Hepatic stellate cell (primary cell): ENCODE results near the gene NAALADL2.

Source experiments
- DNase-seq: peaks from one replicate; pipeline ENCODE4 v3.0.0; 2011; ENCODE audit warnings: low spot score

Gene NAALADL2

DNA sequence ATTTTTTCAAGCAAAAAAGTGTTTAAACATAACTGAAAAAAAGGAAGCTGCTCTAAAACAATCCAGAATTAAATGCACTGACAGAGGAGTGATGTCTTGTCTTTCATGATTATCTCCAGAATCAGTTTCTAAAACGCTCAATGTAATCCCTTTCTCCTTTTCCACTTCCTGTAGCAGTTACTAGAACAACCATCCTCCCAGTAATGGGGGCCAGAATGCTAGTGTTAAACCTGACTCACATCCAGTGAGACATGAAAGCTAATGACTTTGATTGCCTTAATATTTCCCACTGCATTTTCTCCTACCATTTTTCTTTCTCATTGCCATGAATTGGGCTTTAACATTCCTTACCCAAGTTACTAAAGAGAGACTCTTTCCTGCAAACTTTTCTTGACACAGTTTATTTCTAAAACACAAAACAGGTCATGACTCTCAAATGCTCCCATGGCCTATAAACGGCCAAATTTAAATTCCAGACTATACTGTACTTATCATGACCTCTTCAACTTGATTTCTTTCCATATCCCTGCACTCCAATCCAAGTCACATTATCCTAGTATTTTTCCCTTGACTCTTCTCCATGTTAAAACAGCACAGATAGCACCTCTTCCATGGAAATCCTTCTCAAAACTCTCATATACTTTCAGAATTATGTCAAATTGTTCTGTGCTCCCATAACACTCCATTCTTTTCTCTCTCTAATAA, 341.4 kb downstream of the NAALADL2 start:
- DNase-seq = no peak

DNA sequence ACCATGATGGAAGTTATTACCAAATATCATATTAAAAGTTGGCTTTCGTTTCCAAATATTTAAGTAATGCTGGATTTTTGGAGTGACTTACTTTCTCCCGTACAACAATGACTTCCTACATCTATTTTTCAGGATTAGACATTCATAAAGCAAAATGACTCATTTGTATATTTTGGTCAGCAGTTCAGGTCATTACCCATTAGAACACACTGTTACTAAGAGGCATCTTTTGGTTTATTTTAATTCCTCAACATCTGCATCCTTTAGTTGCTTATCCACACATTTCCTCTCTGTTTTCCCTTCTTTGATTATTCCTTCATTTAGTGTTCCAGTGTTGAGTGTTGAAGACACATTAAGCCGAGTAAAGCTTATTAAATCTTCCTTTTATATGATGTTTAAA, 348.2 kb downstream of the NAALADL2 start:
- DNase-seq = no peak

DNA sequence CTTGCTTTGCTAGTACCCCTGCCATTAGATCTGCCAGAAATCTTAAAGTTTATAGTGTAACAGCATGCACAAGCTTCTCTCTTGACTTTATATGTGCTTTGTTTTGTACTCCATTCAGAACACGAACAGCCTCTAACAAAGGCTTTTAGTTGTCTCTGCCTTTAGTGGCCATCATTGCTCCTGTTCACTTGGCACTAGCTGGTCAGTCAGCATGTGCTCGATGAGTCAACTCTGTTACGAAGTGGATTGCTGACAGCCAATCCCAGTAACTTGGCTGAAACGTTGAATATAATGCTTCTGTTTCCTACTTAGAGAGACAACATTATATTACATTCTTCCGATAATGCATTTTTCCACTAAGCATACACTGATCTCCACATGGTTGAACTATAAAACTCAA, 349.2 kb downstream of the NAALADL2 start:
- DNase-seq = no peak

DNA sequence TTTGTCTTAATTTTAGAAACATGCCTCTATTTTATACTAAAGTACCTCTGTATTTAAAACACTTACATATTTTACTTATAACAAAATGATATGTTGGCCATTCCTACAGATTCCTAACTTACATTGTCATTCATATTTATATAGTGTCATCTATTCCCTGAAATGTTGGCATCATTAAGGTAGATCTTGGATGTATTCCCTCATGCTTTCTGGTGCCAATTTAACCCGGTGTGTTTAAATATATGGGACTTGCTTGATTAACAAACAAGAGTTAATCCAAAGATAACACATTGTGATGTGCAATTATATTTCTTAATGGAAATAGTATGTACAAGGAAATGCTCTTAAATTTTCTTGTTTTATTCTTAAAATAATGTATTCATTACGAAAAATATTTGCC, 352.3 kb downstream of the NAALADL2 start:
- DNase-seq = no peak

DNA sequence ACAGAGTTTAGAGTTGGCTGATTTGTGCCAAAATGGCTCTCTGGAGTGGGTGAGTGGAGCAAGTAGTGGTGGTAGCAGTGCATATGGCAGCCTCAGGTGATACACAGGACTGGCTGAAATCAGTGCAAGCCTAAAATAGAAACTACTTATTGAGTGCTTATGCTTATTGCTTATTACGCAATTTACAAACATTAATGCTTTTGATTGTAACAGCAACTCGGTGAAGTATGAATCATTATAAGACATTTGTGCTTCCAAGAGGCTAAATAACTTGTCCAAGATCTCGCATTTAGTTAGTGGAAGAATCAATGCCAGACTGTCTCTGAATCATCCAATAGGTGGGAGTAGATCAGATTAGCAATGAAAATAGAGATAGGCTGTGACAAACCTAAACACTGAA, 353.8 kb downstream of the NAALADL2 start:
- no peak for DNase-seq

DNA sequence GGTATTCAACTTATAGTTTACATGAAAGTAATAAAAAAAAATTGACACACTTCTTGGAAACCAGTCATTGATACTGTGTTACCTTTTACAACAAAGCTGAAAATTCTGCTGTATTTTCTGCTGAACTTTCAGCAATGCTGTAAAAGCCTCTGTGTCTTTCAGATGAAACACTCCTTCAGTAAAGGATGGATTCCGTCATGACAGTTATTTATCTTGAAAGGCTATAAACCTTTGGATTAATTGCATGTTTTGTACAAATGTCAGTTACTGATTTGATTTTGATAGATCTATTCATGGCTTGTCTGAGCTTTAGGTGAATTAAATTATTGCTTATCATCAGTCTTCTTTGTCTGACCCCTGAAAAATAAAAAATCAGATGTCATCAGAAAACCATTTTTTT, 355.1 kb downstream of the NAALADL2 start:
- DNase-seq = no peak

DNA sequence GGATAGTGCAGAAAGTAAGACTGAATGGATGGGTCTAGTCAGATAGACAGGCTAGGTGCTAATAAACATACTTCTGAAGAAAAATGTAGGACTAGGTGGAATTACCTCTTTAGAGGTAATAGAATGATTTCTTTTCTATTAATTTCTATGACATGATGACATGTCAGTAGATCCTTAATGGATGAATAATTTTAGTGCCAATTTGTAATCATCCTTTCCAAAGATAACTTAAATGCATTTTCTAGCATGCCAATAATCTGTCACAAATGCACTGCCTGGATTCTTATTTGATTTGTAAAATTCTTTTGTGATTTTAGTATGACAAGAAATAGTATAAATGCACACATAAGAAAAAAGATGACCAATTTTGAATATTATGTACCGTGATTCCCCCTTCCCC, 356.7 kb downstream of the NAALADL2 start:
- no peak for DNase-seq

DNA sequence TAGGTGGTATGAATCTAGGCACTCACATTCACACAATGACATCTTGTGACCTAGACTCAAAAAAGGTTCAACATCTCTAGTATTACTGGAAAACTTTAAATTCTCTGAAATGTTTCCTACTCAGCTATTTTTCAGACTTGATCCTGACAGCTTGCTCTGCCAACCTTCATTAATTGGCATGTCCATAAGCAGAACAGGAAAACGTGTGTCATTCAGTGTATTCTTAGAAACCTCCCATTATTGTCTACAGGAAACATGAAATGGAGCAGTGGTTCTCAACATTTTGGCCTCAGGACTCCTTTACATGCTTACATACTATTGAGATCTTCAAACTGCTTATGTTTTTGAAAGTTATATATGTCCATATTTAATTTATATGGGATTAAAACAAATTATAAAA, 363.2 kb downstream of the NAALADL2 start:
- DNase-seq = no peak

DNA sequence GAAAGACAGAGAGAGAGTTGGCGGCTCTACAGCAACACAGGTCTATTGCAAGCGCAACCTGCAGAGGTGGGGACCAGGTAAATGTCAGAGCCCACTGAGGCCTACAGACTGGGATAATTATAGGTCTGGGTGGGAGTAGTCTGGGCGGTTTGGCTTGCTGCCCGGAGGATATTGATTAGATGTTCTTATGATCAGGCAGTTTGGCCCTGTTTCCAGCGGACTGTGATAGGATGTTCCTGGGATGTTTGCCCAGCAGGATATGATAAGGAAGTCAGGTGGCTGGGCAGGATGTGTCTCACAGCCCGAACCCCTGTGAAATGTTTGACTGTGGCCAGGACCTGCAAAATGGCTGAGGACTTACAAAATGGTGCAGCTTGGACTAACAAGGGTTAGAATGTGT, 364.9 kb downstream of the NAALADL2 start:
- DNase-seq = no peak

DNA sequence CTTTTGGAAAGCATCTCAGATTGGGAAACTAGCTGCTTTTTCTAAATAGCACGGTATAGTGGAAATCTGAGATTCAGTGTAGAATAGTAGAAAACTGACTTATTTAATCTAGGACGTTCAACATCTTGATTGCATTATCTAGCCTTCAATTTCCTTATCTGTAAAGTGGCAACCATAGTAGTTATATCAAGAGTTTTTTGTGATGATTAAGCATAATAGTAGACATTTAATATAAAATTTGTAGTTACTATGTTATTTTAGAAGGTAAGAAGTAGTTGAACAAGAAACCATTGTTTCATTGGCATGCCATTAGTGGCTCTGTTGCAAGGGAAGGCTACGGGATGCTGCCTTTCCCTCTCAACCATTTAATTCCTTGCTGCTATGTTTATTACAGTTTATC, 367.3 kb downstream of the NAALADL2 start:
- DNase-seq = no peak

DNA sequence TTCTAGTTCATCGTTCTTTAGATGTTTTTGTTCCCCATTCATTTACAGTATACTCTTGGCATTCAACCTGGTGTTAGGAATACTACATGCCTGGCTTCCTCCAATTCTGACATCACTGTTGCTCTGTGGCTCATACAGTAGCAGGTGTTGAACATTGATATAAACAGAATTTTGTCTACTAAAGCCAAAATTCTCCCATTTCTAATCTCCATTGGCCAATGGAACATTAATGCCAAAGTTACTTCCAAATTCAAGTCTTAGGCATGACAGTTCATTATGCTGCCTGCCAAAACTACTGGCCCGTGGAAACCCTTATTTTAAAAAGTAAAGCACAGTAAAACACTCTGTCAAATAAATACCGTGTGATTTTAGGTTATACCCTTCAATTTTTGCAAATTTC, 368.0 kb downstream of the NAALADL2 start:
- DNase-seq = no peak

DNA sequence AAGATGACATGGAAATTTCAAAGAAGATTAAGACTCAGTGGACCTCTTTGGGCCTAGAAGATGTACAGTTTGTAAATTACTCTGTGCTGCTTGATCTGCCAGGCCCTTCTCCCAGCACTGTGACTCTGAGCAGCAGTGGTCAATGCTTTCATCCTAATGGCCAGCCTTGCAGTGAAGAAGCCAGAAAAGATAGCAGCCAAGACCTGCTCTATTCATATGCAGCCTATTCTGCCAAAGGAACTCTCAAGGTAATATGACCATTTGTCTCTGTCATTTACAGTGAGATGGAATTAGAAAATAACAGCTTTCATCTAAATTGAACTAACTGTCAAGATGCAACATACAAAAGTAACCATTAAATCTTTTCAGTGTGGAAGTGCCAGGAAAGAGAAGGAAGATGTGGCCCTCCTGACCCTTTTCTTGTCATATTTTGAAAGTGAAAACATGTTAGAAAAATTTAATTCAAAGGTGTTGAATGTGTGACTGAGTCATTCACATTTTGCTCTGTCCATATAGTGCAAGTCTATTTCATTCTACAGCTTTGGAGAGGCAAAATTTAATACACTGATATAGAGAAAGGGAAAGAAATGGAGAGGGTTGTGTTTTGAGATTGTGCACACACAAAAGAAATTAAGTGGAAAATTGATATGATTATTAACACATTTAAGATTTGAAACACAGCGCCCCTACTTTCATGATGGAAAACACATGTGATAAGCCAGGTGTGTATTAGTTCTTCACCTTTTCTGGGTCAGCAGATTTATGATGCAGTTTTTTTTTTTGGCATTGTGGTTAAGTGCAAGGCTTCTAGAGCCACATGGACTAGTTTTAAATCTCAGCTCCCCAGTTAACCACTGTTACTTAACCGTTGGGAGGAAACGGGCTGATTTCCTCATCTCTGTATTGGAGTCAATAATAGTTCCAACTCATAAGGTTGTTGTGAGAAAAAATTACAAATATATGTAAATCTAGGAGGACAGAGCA, 375.1 kb downstream of the NAALADL2 start:
- no peak for DNase-seq

DNA sequence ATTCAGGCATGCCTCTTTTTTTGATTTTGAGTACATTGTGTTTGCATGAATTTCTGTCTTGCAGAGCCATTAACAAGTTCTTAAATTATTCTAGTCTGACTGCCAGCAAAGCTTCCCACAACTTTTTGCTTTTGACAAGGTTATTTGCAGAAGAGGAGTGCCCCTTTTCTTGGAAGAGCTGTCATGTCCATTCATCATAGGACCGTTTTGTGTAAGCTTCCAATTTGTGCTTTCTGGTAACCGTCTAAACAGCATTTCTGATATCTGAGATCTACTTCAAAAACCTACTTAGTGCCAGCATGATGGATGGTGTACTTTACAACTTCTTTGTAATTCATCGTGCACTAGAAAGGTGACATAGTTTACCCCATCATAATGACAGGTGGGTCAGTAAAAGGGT, 379.7 kb downstream of the NAALADL2 start:
- no peak for DNase-seq

DNA sequence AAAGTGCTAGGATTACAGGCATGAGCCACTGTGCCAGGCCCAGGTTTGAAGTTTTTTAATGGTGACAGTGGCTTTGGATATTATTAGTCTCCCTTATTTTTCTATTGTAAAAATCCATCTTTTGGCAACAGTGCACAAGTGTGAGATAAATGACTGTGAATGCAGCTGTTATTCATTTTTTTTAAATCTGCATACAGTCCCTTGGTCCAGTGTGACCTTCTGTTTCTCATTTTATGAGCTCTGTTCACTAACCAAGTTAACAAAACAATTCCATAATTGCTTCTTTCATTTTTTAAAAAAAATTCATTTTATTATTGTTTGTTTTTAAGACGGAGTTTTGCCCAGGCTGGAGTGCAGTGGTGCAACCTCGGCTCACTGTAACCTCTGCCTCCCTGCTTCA, 381.8 kb downstream of the NAALADL2 start:
- no peak for DNase-seq

DNA sequence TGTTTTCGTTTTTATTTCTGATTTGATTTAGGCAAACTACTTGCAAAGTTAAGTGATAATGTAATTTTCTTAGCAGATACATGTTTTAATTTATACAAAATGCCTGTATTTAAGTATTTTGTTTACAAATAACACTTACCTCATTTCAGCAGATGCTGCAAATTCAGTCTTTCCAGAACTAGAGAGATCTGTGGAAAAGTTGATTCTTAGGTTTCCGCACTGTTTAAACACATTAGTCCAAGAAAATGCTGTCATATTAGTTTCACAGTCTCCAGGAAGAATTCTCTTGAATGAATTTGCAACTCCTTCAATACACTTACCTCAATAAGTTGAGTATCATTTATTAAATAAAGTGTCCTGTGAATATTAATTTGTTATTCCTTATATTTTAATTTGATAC, 383.1 kb downstream of the NAALADL2 start:
- no peak for DNase-seq

DNA sequence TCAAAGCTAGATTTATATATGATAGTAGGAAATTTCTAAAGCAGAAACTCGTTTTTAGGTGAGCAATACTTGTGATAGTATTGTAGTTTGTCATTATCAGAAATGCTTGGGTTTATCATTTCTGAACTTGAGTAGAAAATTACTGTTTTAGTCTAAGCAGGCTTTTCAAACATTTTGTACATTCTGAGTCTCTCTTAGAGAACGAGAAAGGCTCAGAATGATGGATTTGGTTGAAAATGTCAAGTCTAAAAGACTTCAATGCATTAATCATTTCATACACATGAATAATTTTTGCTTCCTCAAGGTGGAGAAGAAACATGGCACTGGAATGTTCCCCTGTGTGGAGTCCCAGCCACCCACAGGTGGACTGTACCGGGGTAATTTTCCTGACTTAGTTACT, 387.1 kb downstream of the NAALADL2 start:
- no peak for DNase-seq

DNA sequence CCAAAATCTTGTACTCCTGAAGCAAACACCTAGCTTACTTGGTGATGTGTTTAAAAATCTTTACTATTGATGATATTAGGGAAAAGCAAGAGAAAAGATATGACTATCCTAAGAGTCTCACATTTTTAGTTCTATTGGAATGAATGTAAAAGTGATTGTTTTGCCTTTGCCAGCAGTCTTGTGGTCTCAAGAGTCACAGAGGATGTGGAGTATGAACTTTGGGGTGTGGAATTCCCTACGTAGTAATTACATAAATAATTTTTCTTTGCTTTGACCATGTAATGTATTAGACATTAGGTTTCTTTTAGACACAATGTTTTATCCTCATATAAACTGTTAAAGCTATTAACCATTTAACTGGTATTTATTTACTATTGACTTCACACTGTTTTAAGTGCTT, 387.6 kb downstream of the NAALADL2 start:
- DNase-seq = no peak

DNA sequence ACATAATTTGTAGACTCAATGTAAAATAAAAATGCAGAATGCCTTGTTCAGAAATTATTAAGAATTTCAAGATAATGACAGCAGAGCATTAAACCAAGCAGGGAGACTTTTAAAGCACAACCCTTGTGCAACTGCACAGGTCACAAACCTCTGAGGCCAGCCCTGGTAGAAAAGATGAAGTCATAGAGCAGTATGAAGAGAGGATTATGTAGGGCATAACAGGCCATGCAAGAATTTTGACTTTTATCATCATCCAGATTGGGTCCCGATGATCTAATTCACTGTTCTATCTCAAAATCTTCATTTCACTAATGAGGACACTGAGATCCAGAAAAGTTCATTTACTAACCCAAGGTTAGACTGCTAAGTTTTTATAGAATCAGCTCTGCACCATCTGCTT, 388.5 kb downstream of the NAALADL2 start:
- no peak for DNase-seq

DNA sequence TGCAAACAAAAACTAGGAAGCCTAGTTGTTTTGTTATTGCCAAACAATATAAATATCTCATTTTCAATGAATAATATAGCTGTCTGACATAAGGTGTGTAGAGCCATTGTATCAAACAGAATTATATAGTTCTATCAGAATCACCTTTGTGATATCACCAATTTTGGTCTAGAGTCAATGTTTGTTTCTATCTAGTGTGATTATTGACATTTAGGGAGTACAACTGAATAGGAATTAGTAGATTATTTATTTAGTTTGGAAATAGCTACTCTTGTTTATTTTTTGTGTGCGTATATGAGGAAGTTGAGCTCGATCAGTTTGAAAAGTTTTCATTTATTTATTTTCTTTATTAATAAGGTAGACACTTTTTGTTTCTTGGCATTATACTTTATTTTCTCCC, 389.7 kb downstream of the NAALADL2 start:
- DNase-seq = no peak

DNA sequence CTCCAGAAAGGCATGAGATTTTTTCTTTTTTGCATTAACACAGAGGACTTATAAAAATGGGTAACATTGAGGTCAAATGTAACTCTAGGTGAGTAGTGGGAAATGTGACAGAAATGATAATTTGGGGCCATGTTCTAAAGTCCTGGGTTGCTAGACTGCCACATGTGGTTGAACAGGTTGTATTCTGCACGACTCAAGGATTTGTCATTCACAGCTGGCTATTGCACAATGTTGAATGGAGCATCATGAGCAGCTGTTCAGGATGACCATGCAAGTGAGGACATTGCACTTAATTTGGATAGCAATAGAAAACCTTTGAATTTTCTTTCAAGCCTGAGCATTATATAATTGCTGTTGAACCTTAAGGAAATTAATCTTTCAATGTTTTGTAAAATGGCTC, 396.6 kb downstream of the NAALADL2 start:
- peak; percentile 7 for DNase-seq

DNA sequence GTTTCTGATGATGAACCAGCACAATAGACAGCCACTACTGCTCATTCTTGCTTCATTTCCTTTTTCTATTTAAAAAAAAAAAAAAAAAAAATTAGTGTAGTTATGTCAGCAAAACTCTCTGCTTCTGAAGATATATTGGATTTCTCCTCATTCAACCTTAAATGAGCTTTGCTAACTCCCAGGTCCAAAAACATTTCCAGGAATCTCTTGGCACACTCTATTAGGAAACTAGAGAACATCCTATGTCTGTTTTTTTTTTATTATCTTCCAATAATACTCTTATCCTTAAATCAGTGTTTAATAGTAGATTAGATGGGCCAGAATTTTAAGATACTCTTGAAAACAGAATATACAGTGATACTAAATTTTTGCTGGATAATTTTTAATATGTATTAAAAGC, 398.0 kb downstream of the NAALADL2 start:
- DNase-seq = no peak

DNA sequence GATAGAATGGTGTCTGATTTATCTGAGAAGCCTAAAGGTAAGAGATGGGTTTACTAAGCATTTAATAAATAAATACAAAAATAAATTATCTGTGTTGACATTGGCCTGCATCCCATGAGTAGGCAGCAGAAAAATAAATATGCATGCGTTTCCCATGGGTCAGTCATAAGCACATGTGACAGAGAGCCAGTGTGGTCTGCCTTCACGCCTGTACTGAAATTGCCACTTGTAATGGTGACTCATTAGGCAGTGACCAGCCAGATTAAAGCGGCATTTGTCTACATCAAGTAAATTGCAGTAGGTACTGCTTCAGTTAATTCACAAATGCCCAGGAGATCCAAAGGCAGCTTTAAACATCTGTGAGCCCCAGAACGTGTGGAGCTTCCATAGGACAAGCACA, 399.6 kb downstream of the NAALADL2 start:
- no peak for DNase-seq

DNA sequence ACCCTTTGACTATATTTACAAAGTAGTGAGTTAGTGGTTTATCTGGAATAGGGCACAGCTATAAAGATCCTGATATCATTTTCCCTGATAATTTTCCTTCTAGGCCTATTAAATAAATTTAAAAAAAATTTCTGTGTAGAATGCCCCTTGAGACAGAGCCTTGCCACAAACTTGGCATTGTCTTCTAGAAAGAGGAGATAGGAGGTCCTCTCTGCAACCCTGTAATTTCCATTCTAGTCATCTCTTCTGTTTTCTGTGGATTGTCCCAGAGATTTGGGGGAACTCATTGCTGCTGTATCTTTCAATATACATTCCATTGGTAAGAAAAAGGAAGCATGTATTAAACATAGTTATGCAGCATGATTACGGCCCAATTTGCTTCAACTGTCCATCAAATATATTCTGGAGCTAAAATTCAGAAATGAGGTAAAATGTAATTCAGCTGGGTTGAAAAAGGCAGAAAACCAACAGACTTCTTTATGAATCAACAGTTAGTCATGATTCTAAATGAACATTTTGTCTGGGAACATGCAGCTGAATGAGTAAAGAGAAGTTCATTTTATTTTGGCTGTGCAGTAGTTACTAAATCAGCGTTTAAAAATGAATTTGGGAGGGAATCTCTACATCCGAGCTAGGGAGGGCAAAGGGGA, 401.1 kb downstream of the NAALADL2 start:
- DNase-seq = peak; percentile 2
